HCT116 (cell line): ENCODE measurements around the gene TP53TG5.

ENCODE experiments used
- CTCF ChIP-seq, 3 experiments: fragments of 200-600 bp in 1 of 3; sonication (generic) in 1 of 3; IDR thresholded peaks in 2 of 3; conservative IDR thresholded peaks in 1 of 3; 2 replicates each; pipeline ENCODE4 v1.5.1; 2012 to 2017; ENCODE audit warnings: low read depth in 2 of 3, low read length in 2 of 3, antibody characterized with exemption in 1 of 3, borderline replicate concordance in 1 of 3, control low read depth in 1 of 3, mild to moderate bottlenecking in 1 of 3, mixed read lengths in 1 of 3, mixed run types in 1 of 3, moderate library complexity in 1 of 3; ENCODE audit not compliant: insufficient read depth in 1 of 3
- ELF1 ChIP-seq: IDR thresholded peaks from 2 replicates; pipeline ENCODE4 v1.6.1; 2012; ENCODE audit warnings: low read depth, borderline replicate concordance
- EZH2 ChIP-seq: fragments of 200-600 bp; sonication (generic); IDR thresholded peaks from 2 replicates; pipeline ENCODE4 v1.6.1; 2017; ENCODE audit warnings: antibody characterized with exemption, mixed run types
- JUND ChIP-seq: IDR thresholded peaks from 2 replicates; pipeline ENCODE4 v1.6.1; 2012
- POLR2A ChIP-seq: IDR thresholded peaks from 2 replicates; pipeline ENCODE4 v1.7.0; 2011; ENCODE audit warnings: borderline replicate concordance; ENCODE audit not compliant: insufficient read depth, insufficient read length; ENCODE audit errors: extremely low read depth
- RAD21 ChIP-seq: IDR thresholded peaks from 2 replicates; pipeline ENCODE4 v1.6.1; 2012; ENCODE audit warnings: low read depth, mild to moderate bottlenecking
- REST ChIP-seq: IDR thresholded peaks from 2 replicates; pipeline ENCODE4 v1.6.1; 2012; ENCODE audit warnings: low read depth
- SIN3A ChIP-seq: IDR thresholded peaks from 2 replicates; pipeline ENCODE4 v1.6.1; 2012; ENCODE audit warnings: low read depth

- no peak for TF ChIP-seq SIN3A
- no peak; the same call in 1 of the 2 replicates for TF ChIP-seq ELF1
- no peak for TF ChIP-seq EZH2
- TF ChIP-seq RAD21 = no peak
- no peak for TF ChIP-seq CTCF (IDR thresholded peaks at IDR 0.05 in 2 of 3, conservative IDR thresholded peaks at IDR 0.05 in 1 of 3; ENCODE audit: borderline replicate concordance in 1 of 3, insufficient read depth in 1 of 3, low read depth in 2 of 3, low read length in 2 of 3)
- TF ChIP-seq JUND = no peak
- TF ChIP-seq POLR2A = no peak
- no peak for TF ChIP-seq REST
These were observed 28.3 kb upstream of the TP53TG5 start for GRCh38 chr20:45406260-45407066.
